SIG-M5 treated with dmso at 0.1 percent for 504 hours (cell line): ENCODE data around the gene P3H3.
A peak's percentile ranks its signal among the peaks of the same experiment; 100 is the strongest.

Experiments used
- DNase-seq: peaks from one replicate; lab custom pipeline; 2025; ENCODE audit not compliant: unreplicated experiment; lab: John Stamatoyannopoulos, UW

The P3H3 gene

DNA sequence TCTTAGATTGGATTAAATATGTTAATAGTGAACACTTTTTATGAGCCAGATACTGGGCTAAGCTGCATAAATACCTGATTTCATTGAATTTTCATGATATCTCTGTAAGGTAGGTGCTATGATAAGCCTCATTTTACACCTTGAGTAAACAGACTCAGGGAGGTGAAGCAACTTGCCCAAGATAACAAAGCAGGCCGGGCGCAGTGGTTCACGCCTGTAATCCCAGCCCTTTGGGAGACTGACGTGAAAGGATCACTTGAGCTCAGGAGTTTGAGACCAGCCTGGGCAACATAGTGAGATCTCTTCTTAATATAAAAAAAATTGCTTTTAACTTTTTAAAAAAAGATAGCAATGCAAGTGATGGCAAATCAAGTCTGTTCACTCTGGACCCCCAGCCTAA lies 13.9 kb downstream of the P3H3 start:
- no peak for DNase-seq

DNA sequence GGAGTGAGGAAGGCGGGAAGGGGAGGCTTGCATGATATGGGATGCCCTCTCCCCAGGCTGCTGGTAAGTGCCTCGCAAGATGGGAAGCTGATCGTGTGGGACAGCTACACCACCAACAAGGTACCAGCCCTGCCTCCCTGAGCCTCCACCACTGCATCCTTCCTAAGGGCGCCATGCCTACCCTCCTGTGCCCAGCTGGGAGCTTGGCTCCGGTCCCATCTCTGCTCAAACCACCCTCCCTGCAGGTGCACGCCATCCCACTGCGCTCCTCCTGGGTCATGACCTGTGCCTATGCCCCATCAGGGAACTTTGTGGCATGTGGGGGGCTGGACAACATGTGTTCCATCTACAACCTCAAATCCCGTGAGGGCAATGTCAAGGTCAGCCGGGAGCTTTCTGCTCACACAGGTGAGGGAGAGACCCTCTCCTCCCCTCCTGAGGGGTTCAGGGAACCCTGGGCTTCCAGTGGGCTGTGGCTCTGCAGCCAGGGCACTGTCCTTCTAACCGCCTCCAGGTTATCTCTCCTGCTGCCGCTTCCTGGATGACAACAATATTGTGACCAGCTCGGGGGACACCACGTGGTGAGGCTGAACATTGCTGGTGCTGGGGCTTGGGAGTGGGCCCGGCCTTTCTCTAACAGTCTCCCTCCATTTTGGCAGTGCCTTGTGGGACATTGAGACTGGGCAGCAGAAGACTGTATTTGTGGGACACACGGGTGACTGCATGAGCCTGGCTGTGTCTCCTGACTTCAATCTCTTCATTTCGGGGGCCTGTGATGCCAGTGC lies 15.1 kb downstream of the P3H3 start:
- DNase-seq = peak; percentile 40

DNA sequence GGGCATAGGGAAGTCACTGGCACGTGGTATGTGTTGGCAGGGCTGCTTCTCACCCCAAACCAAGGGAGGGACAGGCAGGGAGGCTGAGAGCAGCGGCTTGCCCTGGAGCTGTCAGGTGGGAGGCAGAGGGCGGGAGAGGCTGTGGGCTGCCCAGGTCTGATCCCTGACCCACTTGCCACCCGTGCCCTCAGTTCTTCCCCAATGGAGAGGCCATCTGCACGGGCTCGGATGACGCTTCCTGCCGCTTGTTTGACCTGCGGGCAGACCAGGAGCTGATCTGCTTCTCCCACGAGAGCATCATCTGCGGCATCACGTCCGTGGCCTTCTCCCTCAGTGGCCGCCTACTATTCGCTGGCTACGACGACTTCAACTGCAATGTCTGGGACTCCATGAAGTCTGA lies 17.2 kb downstream of the P3H3 start:
- no peak for DNase-seq

DNA sequence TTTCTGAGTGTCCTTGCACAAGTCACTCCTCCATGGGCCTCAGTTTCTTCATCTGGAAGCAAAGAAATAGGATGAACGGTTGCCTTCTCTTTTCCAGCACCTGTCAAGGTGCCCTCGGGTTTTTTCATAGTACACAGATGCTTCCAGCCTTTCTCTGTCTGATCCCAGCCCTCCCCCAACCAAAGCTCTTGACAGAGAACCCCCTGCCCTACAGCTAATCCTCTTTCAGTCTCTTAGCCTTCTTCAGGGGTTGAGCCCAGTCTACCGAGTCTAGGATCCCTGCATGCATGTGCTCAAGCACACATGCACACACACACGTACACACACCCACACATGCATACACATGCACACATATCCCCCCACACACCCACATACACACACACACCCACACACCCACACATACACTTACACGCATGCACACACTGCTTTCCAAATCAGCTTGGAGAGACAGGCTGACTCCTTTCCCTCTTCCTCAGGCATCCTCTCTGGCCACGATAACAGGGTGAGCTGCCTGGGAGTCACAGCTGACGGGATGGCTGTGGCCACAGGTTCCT lies 18.2 kb downstream of the P3H3 start:
- DNase-seq = no peak

DNA sequence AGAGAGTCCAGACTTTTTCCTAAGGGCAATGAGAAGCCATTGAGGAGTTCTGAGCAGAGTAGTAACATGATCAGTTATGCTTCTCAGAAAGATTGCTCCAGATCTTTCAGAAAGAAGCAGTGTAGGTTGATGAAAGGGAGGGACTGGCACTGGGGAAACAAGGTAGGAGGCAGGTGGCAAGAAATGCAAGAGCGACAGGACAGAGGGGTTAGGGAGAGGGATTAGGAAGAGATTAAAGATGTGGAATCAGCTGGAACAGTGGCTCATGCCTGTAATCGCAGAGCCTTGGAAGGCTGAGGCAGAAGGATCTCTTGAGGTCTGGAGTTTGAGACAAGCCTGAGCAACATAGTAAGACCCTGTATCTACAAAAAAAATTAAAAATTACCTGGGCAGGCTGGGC lies 19.5 kb downstream of the P3H3 start:
- DNase-seq = no peak

DNA sequence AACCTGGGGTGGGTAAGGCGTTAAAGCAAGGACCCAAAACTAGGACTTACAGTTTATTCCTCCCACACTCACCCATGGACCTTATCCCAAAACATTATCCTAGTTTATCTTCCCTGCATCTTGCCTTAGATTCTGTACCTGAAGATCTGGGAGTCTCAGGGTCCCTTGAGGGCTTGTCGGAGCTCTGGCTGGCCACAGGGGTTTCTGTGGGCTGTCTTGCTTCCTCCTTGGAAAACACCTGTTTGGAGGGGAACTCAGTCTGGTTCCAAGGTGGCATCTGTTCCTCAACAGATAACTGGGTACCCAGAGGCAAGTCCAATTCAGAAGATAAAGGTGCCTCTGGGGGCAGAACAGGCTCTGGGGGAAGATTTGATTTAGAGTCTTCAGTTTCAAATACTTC lies 21.2 kb downstream of the P3H3 start:
- no peak for DNase-seq

DNA sequence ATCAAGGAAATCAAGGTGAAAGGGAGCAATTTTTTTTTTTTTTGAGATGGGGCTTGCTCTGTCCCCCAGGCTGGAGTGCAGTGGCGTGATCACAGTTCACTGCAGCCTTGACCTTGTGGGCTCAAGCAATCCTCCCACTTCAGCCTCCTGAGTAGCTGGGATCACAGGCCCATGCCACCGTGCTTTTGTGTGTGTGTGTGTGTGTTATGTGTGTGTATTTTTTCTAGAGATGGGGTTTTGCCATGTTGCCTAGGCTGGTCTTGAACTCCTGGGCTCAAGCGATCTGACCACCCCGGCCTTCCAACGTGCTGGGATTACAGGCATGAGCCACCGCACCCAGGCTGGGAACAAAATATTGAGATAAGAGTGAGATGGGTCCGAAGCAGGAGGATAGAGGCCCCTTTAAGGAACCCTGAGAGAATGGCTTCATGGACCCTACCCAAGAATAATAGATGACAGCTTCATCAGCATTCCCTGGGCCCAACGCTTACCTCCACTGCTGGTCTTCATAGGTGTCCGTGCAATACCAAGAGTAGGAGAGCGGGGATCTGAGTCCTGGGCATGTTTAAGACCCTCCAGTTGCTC lies 21.9 kb downstream of the P3H3 start:
- no peak for DNase-seq

DNA sequence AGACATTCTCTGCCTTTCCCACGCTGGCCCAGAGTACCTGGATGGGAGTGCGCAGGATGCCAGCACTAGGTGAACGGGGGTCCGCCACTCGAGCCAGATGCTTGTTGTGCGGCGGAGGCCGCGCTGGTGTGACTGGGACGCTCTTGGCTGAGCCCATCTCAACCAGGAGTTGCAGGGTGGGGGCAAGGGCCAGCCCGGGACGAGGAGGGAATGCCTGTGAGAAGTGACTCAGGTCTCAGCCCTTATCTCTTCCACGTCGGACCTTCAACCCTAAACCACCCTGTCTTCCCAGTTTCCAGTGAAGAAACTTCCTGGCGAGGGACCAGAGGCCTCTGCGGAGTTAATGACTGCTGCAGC lies 22.6 kb downstream of the P3H3 start:
- DNase-seq = no peak

DNA sequence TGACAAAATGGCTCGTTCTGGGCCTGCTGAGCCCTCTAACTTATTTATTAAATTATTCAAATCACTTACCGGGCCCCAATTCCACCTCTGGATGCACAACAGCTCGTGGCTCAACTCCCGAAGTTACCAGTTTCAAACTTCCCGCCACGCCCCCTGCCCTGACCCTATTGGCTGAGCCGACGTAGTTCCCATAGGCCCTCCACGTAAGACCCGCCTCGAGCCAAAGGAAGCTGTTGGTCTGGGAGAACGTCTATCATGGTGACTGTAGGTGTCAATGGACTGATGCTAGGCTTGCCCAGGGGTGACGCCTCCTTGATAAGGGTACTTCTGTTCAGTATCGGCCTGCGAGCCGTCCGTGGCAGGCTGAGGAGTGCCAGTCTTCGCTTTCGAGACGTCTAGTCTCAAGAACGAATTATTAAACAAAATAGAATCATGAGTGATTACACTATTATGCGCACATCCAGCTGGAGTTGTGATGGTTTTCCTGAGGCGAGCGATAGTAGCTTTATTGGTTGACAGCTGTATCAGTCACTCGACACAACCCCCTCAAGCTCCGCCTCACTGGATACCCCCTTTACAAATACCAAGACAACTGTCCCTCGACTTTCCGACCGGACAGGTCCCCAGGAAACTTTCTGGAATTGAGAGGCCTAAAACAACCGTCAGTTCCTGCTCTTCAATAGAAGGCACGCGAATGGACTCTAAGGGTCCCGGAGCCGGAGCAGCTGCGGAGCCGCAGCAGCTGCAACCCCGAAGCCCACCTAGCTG lies 23.1 kb downstream of the P3H3 start, which contains the start of gene CDCA3:
TSS of gene CDCA3 (minus strand) at position 134 of the 768 bp plus-strand sequence. CDS start 334 bp downstream, outside the sequence.
- peak; percentile 100 for DNase-seq

DNA sequence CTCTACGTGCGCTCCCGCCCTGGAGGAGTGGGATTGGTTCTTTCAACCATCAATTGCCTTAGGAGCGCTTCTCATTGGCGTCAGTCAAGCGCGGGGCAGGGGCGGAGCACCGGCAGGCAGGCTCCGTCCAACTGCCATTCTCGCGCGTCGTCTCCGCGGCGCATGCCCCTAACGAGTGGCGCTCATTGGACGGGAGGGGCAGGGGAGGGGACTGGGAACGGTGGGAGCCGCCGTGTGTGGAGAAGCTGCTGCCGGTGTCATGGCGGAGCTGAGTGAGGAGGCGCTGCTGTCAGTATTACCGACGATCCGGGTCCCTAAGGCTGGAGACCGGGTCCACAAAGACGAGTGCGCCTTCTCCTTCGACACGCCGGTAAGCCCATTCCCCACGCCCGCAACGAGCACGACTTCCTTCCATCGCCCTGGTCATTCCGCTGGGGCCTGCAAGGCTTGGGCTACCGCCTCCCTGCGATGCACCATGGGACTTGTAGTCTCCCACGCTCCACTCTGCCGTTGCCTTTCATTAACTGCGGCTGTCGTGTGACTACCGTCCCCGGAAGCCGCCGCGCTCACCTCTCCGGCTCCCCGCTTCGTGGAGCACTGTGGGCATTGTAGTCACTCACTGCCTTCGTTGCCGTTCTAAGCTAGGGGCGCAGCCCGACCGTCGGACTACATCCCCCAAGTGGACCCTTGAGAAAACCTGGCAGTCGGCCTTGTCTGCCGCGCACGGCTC lies 23.9 kb downstream of the P3H3 start, which contains the start of gene USP5:
TSS of gene USP5 (plus strand) at position 230 of the 730 bp plus-strand sequence. CDS start at position 260, 30 bp downstream.
- peak; percentile 100 for DNase-seq

DNA sequence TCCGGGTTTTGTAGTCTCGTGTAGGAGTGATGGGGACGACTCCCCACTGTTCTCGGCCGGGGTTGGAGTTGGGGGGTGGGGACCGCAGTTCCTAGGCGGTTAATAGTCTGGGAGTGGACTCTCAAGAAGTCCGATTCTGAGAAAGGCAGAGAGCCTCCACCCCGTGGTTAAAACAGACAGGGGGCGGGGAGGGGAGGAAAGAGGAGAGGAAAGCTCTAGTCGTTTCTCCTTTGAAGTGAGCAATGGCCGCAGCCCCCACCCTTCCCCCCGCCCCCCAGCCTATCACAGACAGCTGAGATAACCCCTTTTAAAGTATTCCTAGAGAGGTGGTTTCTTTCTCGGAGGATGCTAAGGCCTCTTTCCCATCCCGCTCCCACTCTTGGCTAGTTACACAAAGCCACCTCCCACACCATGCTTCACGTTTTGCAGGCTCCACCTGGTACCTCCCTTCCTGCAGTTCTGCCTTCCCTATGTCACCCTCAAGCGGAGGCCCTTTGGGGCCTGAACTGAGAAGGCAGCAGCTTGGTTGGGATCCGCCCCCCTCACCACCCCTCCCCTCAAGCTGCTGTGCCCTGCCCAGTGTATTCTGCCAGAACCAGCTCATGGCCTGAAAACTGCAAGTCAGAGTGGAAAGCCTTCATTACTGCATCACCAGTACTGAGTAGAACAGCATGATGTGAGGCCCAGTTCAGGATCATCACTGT lies 24.6 kb downstream of the P3H3 start:
- peak; percentile 54 for DNase-seq

DNA sequence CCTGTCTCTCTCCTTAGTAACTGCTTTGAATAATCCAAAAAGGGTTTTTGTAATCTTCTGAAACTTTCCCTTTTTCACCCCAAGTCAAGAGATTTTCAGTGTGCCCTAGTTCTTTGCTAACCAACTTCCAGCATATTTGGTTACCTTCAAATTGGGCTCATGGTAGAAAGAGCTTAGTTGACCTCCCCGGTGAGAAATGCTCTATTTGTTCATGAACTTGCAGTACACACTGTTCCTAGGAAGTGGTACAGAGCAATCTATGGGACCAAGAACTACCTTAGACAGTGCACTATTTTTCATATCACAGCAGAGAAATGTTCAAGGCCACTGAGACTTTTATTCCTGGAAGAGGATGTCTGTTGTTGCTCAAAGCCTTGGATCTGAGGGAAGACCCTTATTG lies 25.4 kb downstream of the P3H3 start:
- DNase-seq = no peak

DNA sequence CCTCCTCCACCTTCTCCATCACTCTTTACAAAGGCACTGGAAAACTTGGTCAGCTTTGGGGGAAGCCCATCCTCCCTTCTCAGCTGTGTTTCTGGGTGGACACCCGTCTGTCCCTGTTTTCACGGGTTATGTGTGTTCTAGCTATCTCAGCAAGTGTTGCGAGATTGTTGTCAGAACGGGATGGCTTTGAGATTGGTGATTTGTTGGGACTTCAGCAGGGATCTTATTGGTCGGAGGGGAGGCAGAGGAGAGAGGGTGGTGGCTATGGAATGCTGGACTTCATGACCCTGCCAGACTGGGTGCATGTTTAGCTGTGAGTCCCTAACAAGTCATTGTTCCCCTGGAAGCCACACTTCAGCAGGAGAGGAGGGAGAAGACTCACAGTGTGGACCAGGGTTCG lies 25.8 kb downstream of the P3H3 start:
- DNase-seq = no peak

DNA sequence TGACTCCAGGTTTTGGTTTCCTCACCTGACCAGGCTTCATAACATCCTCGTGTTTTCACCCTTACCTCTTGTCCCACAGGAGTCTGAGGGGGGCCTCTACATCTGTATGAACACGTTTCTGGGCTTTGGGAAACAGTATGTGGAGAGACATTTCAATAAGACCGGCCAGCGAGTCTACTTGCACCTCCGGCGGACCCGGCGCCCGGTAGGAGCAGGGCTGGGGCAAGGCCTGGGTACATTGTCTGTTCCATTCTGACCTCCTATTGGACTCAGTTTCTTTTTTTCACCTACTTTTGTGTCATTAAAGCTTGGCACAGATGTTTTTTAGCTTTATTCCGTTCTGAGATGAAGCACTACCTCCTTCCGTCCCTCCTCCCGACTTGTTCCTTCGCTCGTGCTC lies 27.1 kb downstream of the P3H3 start:
- no peak for DNase-seq

DNA sequence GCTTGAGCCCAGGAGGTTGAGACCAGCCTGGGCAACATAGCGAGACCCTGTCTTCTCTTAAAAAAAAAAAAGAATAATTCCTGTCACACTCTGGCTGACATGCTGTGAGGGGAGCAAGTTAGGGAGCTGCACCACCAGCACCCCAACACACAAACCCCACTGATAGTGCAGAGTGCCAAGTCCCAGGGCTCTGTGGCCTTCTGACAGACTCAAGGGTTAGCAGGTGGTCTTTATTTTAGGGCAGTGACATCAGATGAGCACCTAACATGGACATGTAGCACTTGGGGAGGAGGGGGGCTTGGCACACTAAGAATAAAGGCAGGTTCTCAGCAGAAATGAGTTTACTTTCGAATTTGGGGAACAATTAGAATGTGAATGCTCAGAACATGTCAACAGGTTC lies 30.6 kb downstream of the P3H3 start:
- DNase-seq = no peak

DNA sequence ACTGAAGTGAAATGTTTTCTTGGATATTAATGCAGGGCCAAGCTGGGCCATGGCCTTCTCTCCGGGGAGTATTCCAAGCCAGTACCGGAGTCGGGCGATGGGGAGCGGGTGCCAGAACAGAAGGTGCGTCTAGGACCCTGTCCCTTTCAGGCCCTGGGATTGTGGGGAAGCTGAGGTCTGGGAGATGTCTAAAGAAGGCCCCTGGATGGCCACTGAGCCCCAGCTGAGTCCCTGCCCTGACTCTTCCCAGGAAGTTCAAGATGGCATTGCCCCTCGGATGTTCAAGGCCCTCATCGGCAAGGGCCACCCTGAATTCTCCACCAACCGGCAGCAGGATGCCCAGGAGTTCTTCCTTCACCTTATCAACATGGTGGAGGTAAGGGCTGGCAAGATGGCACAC lies 31.9 kb downstream of the P3H3 start:
- no peak for DNase-seq

DNA sequence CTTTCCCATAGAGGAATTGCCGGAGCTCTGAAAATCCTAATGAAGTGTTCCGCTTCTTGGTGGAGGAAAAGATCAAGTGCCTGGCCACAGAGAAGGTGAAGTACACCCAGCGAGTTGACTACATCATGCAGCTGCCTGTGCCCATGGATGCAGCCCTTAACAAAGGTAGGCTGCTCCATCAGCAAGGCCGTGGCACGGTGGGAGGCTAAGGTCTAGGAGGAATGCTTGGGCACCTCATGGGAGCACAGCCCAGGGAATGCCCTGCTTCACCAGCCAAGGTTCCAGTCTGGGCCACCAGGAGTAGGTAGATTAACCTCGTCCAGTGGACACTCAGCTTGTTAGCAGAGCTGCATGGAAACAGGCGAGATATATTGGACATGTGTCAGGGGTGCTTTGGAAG lies 32.7 kb downstream of the P3H3 start:
- DNase-seq = no peak

DNA sequence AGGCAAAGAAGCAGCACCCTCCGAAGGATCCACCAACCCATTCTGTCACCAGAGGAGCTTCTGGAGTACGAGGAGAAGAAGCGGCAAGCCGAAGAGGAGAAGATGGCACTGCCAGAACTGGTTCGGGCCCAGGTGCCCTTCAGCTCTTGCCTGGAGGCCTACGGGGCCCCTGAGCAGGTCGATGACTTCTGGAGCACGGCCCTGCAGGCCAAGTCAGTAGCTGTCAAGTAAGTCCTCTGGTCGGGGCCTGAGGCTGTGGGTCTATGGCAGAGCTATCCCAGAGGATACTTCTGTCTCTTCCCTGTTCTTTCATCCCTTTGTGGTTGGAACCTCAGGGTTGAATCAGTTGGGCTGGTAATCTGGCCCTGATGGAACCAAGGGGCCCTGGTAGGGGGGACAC lies 33.2 kb downstream of the P3H3 start:
- no peak for DNase-seq

DNA sequence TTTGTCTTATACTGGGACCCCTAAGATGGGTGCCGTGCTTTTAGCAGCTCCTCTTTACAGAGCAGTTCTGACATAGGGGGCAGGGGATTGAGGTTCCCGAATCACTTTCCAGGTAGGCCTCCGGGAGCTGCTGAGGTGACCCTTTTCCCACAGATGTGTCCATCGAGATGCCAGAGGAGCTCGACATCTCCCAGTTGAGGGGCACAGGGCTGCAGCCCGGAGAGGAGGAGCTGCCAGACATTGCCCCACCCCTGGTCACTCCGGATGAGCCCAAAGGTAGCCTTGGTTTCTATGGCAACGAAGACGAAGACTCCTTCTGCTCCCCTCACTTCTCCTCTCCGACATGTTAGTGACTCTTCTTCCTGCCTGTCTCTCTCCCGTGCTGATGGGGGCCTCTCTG lies 34.8 kb downstream of the P3H3 start:
- no peak for DNase-seq

DNA sequence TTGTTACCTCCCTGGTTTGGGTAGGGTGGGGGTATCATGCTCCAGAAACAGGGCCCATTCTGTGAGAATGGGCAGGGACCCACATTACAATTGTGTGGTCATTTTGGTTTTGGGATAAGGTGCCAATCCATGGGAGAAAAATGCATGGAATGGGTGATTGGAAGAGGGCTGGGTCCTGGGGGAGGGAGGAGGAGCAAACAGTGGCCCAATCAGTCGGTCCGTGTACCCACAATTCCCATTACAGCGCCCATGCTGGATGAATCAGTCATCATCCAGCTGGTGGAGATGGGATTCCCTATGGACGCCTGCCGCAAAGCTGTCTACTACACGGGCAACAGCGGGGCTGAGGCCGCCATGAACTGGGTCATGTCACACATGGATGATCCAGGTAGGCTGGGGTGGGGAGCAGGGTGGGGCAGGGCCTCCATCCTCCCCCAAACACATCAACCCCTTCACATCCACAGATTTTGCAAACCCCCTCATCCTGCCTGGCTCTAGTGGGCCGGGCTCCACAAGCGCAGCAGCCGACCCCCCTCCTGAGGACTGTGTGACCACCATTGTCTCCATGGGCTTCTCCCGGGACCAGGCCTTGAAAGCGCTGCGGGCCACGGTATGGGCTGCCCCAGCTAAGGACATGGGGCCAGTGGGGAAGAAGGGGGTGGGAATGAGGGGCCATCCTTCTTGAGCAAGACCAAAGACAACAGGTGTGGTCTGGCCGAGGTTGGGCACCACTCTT lies 35.5 kb downstream of the P3H3 start:
- no peak for DNase-seq
